ENCODE measurements around the gene MAP3K12. TPM values are rescaled to one million over a fixed set of nuclear protein-coding genes. Genes with fewer than 3 reads are reported as not detected.
A peak's percentile ranks its signal among the peaks of the same experiment; 100 is the strongest.
"Not testable (repeated sequence)": the region's sequence is repeated elsewhere in the genome, so short reads cannot be mapped to it uniquely, and the experiment has no call there.

MAP3K12 gene
- total and polyA plus RNA-seq, 4 donors = 26.4 to 75.6 (median 47.0) TPM

DNA sequence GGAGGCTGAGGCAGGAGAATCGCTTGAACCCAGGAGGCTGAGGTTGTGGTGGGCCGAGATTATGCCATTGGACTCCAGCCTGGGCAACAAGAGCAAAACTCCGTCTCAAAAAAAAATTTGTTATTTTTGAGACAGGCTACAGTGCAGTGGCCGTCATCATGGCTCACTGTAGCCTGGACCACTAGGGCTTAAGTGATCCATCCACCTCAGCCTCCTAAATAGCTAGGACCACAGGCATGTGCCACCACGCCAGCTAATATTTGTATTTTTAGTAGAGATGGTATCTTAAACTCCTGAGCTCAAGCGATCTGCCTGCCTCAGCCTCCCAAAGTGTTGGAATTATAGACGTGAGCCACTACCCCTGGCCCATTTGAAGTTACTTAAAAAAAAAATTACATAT, 48.3 kb downstream of the MAP3K12 start:
- H3K4me1 ChIP-seq (ENCODE audit: control insufficient read depth, insufficient read depth, low read length) = no peaks in the 10 kb centered on the region
- H3K4me3 ChIP-seq (ENCODE audit: low read depth, low read length) = no peak overlapping the region
- H3K36me3 ChIP-seq (ENCODE audit: control insufficient read depth, insufficient read depth, low read length) = peaks cover 10% of the 10 kb centered on the region
- H3K9me3 ChIP-seq (ENCODE audit: control insufficient read depth, insufficient read depth, low read length) = no peaks in the 10 kb centered on the region
- DNase-seq (ENCODE audit: low read depth in 4 of 6, low spot score in 6 of 6) = no peak
- WGBS (ENCODE audit: insufficient coverage) = 86% methylated on average over 3 of the region's 7 CpGs
- H3K27ac ChIP-seq (ENCODE audit: low read depth, low read length) = no peak overlapping the region
- no peaks in the 10 kb centered on the region for H3K27me3 ChIP-seq (ENCODE audit: control insufficient read depth, insufficient read depth, low read length)

DNA sequence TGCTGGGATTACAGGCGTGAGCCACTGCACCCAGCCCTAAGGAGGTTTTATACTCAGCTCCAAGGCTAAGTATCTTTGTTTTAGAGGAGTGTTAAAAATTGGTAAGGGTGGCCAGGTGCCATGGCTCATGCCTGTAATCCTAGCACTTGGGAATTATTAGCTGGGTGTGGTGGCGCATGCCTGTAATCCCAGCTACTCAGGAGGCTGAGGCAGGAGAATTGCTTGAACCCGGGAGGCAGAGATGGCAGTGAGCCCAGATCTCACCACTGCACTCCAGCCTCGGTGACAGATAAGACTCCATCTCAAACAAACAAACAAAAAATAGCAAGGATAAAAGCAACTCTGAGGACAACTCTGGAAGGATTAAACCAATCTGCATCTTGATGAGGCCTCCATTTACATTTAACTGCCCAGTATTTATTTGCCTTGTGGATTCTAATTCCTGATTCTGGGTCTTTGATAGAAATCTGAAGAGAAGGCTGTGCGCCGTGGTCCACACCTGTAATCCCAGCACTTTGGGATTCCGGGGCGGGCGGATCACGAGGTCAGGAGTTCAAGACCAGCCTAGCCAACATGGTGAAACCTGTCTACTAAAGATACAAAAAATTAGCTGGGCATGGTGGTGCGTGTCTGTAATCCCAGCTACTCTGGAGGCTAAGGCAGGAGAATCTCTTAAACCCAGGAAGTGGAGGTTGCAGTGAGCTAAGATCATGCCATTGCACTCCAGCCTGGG, 54.5 kb downstream of the MAP3K12 start:
- peaks cover 18% of the 10 kb centered on the region for H3K4me1 ChIP-seq (ENCODE audit: control insufficient read depth, insufficient read depth, low read length)
- WGBS (ENCODE audit: insufficient coverage) = 100% methylated on average over 6 of the region's 11 CpGs
- H3K36me3 ChIP-seq (ENCODE audit: control insufficient read depth, insufficient read depth, low read length) = not testable (repeated sequence)

DNA sequence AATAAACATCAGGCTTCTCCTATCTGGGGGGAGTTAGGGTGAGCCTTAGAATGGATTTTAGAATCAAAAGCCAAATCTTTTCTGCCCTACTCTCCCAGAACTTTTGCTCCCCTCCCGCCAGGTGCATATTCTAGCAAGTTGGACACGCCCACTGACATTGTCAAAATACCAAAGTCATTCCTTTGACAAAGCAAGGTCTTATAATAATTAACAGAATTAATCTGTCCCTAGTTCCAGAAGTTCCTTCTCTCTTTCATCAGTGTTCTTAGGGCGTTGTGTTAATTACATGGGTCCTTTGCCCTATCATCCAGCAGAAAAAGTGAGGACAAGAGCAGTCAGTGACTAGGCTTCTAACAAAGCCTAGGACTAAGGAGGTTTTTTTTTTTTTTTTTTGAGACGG, 55.3 kb downstream of the MAP3K12 start:
- Histone ChIP-seq H3K36me3 (ENCODE audit: control insufficient read depth, insufficient read depth, low read length) (peaks cover 7% of the 10 kb centered on the region), H3K4me3 (ENCODE audit: low read depth, low read length) (no peak overlapping the region), H3K4me1 (ENCODE audit: control insufficient read depth, insufficient read depth, low read length) (peaks cover 18% of the 10 kb centered on the region), H3K27ac (ENCODE audit: low read depth, low read length) (no peak overlapping the region), H3K27me3 (ENCODE audit: control insufficient read depth, insufficient read depth, low read length) (no peaks in the 10 kb centered on the region), H3K9me3 (ENCODE audit: control insufficient read depth, insufficient read depth, low read length) (no peaks in the 10 kb centered on the region)
- DNase-seq (ENCODE audit: low read depth in 4 of 6, low spot score in 6 of 6) = no peak
- no CpG with 5 or more reads among the region's 4 CpGs for WGBS (ENCODE audit: insufficient coverage)

More for the DNA sequence above, 54.5 kb downstream of the MAP3K12 start:
- not testable (repeated sequence) for H3K9me3 ChIP-seq (ENCODE audit: control insufficient read depth, insufficient read depth, low read length); H3K27me3 ChIP-seq (ENCODE audit: control insufficient read depth, insufficient read depth, low read length); DNase-seq (ENCODE audit: low read depth in 4 of 6, low spot score in 6 of 6); H3K27ac ChIP-seq (ENCODE audit: low read depth, low read length); H3K4me3 ChIP-seq (ENCODE audit: low read depth, low read length)

DNA sequence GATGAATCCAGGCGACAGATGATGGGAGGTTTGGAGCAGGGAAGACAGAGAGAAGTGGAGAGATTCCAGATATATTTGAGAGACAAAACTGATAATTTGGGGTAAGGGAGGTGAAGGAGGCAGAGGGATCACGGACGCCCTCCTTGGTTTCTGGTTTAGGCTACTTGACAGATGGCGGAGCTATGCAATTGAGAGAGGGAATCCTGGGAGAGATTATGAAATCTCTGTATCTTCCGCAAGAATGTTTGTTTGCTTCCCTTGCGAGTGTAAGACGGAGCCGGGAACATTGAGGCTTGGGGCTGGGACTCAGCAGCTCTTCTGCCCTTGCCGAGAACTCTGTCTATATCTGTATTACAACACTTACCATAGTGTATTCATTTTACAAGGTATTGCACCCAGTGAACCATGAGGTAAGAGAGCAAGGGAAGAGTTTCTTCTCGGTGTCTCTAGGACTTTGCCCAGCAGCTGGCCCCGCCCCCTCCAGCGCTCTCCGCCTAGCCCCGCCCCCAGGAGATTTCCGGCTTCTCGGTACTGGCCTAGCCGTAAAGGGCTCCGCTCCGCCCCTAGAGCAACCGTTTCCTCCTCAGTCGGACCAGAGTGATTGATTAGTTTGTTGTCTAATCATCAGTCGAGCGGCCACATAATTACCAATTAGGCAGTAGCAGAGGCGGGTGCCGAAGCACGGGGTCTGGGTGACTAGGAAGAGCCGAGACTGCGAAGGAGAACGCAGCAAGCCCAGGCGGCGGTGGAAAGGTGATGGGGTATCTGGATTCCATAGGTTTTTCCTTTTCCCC, 58.0 kb downstream of the MAP3K12 start, which contains the start of gene PRR13:
TSS of gene PRR13 (plus strand) at position 695 of the 794 bp plus-strand sequence. CDS start 981 bp downstream, outside the sequence.
- DNase-seq (ENCODE audit: low read depth in 4 of 6, low spot score in 6 of 6) = peak; percentile 82 to 99 (median 96)
- Histone ChIP-seq H3K4me3 (ENCODE audit: low read depth, low read length) (peak within 1 kb of the TSS; percentile 86), H3K4me1 (ENCODE audit: control insufficient read depth, insufficient read depth, low read length) (peaks cover 18% of the 10 kb centered on the region), H3K27ac (ENCODE audit: low read depth, low read length) (peak within 1 kb of the TSS; percentile 98), H3K27me3 (ENCODE audit: control insufficient read depth, insufficient read depth, low read length) (no peaks in the 10 kb centered on the region), H3K9me3 (ENCODE audit: control insufficient read depth, insufficient read depth, low read length) (no peaks in the 10 kb centered on the region), H3K36me3 (ENCODE audit: control insufficient read depth, insufficient read depth, low read length) (peaks cover 7% of the 10 kb centered on the region)
- 0% methylated on average over 20 of the region's 31 CpGs for WGBS (ENCODE audit: insufficient coverage)

DNA sequence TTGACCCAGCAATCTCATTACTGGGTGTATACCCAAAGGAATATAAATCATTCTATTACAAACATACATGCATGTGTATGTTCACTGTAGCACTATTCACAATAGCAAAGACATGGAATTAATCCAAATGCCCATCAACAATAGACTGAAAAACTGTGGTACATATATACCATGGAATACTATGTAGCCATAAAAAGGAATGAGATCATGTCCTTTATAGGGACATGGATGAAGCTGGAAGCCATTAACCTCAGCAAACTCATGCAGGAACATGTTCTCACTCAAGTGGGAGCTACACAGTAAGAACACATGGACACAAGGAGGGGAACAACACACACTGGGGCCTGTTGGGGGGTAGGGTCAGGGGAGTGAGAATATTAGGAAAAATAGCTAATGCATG, 59.7 kb downstream of the MAP3K12 start:
- not testable (repeated sequence) for H3K9me3 ChIP-seq (ENCODE audit: control insufficient read depth, insufficient read depth, low read length); H3K36me3 ChIP-seq (ENCODE audit: control insufficient read depth, insufficient read depth, low read length); H3K4me3 ChIP-seq (ENCODE audit: low read depth, low read length); DNase-seq (ENCODE audit: low read depth in 4 of 6, low spot score in 6 of 6); H3K27me3 ChIP-seq (ENCODE audit: control insufficient read depth, insufficient read depth, low read length); H3K27ac ChIP-seq (ENCODE audit: low read depth, low read length)
- H3K4me1 ChIP-seq (ENCODE audit: control insufficient read depth, insufficient read depth, low read length) = peaks cover 18% of the 10 kb centered on the region

DNA sequence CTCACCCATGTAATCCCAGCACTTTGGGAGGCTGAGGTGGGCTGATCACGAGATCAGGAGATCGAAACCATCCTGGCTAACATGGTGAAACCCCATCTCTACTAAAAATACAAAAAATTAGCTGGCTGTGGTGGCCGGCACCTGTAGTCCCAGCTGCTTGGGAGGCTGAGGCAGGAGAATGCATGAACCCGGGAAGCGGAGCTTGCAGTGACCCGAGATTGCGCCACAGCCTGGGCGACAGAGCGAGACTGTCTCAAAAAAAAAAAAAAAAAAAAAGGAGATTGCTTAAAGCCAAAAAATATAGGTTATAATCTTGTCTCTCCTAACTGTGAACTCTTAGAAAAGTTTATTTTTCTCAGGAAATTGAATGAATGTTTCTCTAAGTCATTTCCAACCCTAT, 63.9 kb downstream of the MAP3K12 start:
- 96% methylated on average over 3 of the region's 9 CpGs for WGBS (ENCODE audit: insufficient coverage)

DNA sequence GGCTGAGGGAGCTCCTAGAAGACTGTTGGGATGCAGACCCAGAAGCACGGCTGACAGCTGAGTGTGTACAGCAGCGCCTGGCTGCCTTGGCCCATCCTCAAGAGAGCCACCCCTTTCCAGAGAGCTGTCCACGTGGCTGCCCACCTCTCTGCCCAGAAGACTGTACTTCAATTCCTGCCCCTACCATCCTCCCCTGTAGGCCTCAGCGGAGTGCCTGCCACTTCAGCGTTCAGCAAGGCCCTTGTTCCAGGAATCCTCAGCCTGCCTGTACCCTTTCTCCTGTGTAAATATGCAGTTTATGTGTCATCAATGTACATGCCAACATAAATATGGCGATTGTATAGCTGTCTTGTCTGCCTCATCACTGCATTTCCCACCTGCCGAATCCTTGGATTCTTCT, 68.1 kb downstream of the MAP3K12 start:
- Histone ChIP-seq H3K9me3 (ENCODE audit: control insufficient read depth, insufficient read depth, low read length) (no peaks in the 10 kb centered on the region), H3K4me1 (ENCODE audit: control insufficient read depth, insufficient read depth, low read length) (no peaks in the 10 kb centered on the region), H3K27me3 (ENCODE audit: control insufficient read depth, insufficient read depth, low read length) (no peaks in the 10 kb centered on the region), H3K36me3 (ENCODE audit: control insufficient read depth, insufficient read depth, low read length) (no peaks in the 10 kb centered on the region), H3K27ac (ENCODE audit: low read depth, low read length) (no peak overlapping the region), H3K4me3 (ENCODE audit: low read depth, low read length) (no peak overlapping the region)
- WGBS (ENCODE audit: insufficient coverage) = 83% methylated on average over 6 of the region's 7 CpGs
- no peak for DNase-seq (ENCODE audit: low read depth in 4 of 6, low spot score in 6 of 6)

More for the DNA sequence above, 63.9 kb downstream of the MAP3K12 start:
- not testable (repeated sequence) for DNase-seq (ENCODE audit: low read depth in 4 of 6, low spot score in 6 of 6); H3K27me3 ChIP-seq (ENCODE audit: control insufficient read depth, insufficient read depth, low read length); H3K9me3 ChIP-seq (ENCODE audit: control insufficient read depth, insufficient read depth, low read length); H3K36me3 ChIP-seq (ENCODE audit: control insufficient read depth, insufficient read depth, low read length); H3K27ac ChIP-seq (ENCODE audit: low read depth, low read length); H3K4me1 ChIP-seq (ENCODE audit: control insufficient read depth, insufficient read depth, low read length); H3K4me3 ChIP-seq (ENCODE audit: low read depth, low read length)

DNA sequence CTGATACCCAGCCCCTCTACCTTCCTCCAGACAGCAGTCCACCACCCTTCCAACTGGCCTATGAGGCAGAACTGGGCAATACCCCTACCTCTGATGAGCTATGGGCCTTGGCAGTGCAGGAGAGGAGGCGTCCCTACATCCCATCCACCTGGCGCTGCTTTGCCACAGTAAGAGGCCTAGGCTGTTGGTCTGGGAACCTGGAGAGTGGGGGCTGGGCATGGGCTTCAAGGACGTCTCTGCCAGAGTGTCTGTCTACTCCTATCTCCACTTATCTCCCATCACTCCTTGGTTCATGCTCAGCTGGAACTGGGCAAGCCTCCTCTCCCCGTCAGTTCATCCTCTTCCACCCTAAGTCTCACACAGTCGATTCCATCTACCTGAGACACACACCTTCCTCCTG, 69.1 kb downstream of the MAP3K12 start:
- no peak for DNase-seq (ENCODE audit: low read depth in 4 of 6, low spot score in 6 of 6)
- H3K27ac ChIP-seq (ENCODE audit: low read depth, low read length) = no peak overlapping the region
- H3K4me1 ChIP-seq (ENCODE audit: control insufficient read depth, insufficient read depth, low read length) = no peaks in the 10 kb centered on the region
- H3K27me3 ChIP-seq (ENCODE audit: control insufficient read depth, insufficient read depth, low read length) = no peaks in the 10 kb centered on the region
- H3K36me3 ChIP-seq (ENCODE audit: control insufficient read depth, insufficient read depth, low read length) = no peaks in the 10 kb centered on the region
- WGBS (ENCODE audit: insufficient coverage) = 75% methylated on average over 4 of the region's 5 CpGs
- H3K9me3 ChIP-seq (ENCODE audit: control insufficient read depth, insufficient read depth, low read length) = no peaks in the 10 kb centered on the region
- no peak overlapping the region for H3K4me3 ChIP-seq (ENCODE audit: low read depth, low read length)
